Measurements from ENCODE around the gene GARIN5B. TPM values are rescaled to one million over a fixed set of nuclear protein-coding genes. Genes with fewer than 3 reads are reported as not detected.

GARIN5B gene
- total and polyA plus RNA-seq, 8 donors: 0.04 to 0.06 TPM; not detected in 6

GRCh38 chr19:55391191-55391670, 28.2 kb upstream of the GARIN5B start:
- H3K4me3 ChIP-seq: no peak overlapping the region
- ATAC-seq: no peak
- TF ChIP-seq CTCF (IDR thresholded peaks at IDR 0.05): no peak
- peaks cover 20 to 42% of the 10 kb centered on the region in 2 donors for H3K4me1 ChIP-seq
- H3K27ac ChIP-seq: no peak overlapping the region
- intact Hi-C loops (cut with DNase I): no loop called here
- DNase-seq: no peak
- H3K9me3 ChIP-seq: no peaks in the 10 kb centered on the region
- peaks cover 0 to 56% of the 10 kb centered on the region in 2 donors for H3K36me3 ChIP-seq
- H3K27me3 ChIP-seq: no peaks in the 10 kb centered on the region

- TF ChIP-seq CTCF (IDR thresholded peaks at IDR 0.05): no peak
- intact Hi-C loops (cut with DNase I): no loop called here
- H3K9me3 ChIP-seq: no peaks in the 10 kb centered on the region
Observed at GRCh38 chr19:55390461-55390880, 27.4 kb upstream of the GARIN5B start.

GRCh38 chr19:55389386-55390317, 26.6 kb upstream of the GARIN5B start:
- ATAC-seq (no peak), DNase-seq (no peak)
- no peak for TF ChIP-seq CTCF (IDR thresholded peaks at IDR 0.05)
- Histone ChIP-seq H3K36me3 (peaks cover 0 to 56% of the 10 kb centered on the region in 2 donors), H3K4me1 (peaks cover 25 to 48% of the 10 kb centered on the region in 2 donors), H3K4me3 (no peak overlapping the region), H3K9me3 (no peaks in the 10 kb centered on the region), H3K27ac (no peak overlapping the region), H3K27me3 (no peaks in the 10 kb centered on the region)
- intact Hi-C loops (cut with DNase I): loop anchor here in 1 of 2 donors (10.0 kb wide), 1 partner anchor 85 kb away; no protein-coding TSS in a partner anchor

More at GRCh38 chr19:55390461-55390880, 27.4 kb upstream of the GARIN5B start:
- DNase-seq: no peak
- Histone ChIP-seq H3K27ac (no peak overlapping the region), H3K36me3 (peaks cover 0 to 56% of the 10 kb centered on the region in 2 donors), H3K4me3 (no peak overlapping the region), H3K4me1 (peaks cover 20 to 42% of the 10 kb centered on the region in 2 donors), H3K27me3 (no peaks in the 10 kb centered on the region)
- no peak for ATAC-seq

GRCh38 chr19:55387736-55388497, 24.9 kb upstream of the GARIN5B start:
- H3K27ac ChIP-seq: no peak overlapping the region
- DNase-seq (no peak), ATAC-seq (no peak)
- H3K36me3 ChIP-seq: peaks cover 0 to 56% of the 10 kb centered on the region in 2 donors
- H3K9me3 ChIP-seq: no peaks in the 10 kb centered on the region
- H3K4me1 ChIP-seq: peaks cover 30 to 60% of the 10 kb centered on the region in 2 donors
- H3K27me3 ChIP-seq: no peaks in the 10 kb centered on the region
- TF ChIP-seq CTCF (IDR thresholded peaks at IDR 0.05): no peak
- peak overlapping the region; percentile 86 to 91 for H3K4me3 ChIP-seq
- intact Hi-C loops (cut with DNase I): loop anchor here in 1 of 2 donors (10.0 kb wide), 1 partner anchor 83 kb away; no protein-coding TSS in a partner anchor
